BLaER1 (cell line): ENCODE measurements around the gene LRRC56.

Source experiments
- H3K27ac ChIP-seq: shearing (Covaris generic); formaldehyde crosslinking; 2 replicates; pipeline ENCODE4 v1.8.1; 2022
- H3K27me3 ChIP-seq: shearing (Covaris generic); formaldehyde crosslinking; 2 replicates; pipeline ENCODE4 v1.8.1; 2022
- H3K36me3 ChIP-seq: shearing (Covaris generic); formaldehyde crosslinking; 2 replicates; pipeline ENCODE4 v1.8.1; 2022
- H3K4me1 ChIP-seq: shearing (Covaris generic); formaldehyde crosslinking; 2 replicates; pipeline ENCODE4 v1.8.1; 2022
- H3K4me2 ChIP-seq: shearing (Covaris generic); formaldehyde crosslinking; 2 replicates; pipeline ENCODE4 v1.8.1; 2022
- H3K4me3 ChIP-seq: shearing (Covaris generic); formaldehyde crosslinking; 2 replicates; pipeline ENCODE4 v1.8.1; 2022
- H3K9ac ChIP-seq: shearing (Covaris generic); formaldehyde crosslinking; 2 replicates; pipeline ENCODE4 v1.8.1; 2022
- H3K9me3 ChIP-seq: shearing (Covaris generic); formaldehyde crosslinking; 2 replicates; pipeline ENCODE4 v1.8.1; 2022
- H4K20me1 ChIP-seq: shearing (Covaris generic); formaldehyde crosslinking; 2 replicates; pipeline ENCODE4 v1.8.1; 2022
- Cebpa-rat ChIP-seq: shearing (Covaris generic); IDR thresholded peaks from 2 replicates; pipeline ENCODE4 v1.8.1; 2022

LRRC56 gene

DNA sequence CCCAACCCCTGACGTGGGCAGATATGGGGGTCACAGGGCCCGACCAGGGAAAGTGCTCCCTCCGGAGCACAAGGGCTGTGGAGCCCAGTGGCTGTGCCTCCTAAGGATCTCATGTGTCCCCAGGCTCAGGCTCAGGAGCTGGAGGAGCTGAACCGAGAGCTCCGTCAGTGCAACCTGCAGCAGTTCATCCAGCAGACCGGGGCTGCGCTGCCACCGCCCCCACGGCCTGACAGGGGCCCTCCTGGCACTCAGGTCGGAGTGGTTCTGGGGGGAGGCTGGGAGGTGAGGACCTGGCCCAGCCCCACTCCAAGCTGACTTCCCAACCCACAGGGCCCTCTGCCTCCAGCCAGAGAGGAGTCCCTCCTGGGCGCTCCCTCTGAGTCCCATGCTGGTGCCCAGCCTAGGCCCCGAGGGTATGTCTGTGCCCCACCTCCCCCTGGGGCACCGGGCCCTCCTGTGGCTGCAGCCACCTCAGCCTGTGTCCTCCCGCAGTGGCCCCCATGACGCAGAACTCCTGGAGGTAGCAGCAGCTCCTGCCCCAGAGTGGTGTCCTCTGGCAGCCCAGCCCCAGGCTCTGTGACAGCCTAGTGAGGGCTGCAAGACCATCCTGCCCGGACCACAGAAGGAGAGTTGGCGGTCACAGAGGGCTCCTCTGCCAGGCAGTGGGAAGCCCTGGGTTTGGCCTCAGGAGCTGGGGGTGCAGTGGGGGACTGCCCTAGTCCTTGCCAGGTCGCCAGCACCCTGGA, 25.9 kb downstream of the LRRC56 start:
- Histone ChIP-seq H3K36me3 (peaks cover 36% of the 10 kb centered on the region), H3K4me2 (no peak overlapping the region; the same call in 1 of the 2 replicates), H3K9ac (no peak overlapping the region), H4K20me1 (peaks cover 66% of the 10 kb centered on the region), H3K9me3 (no peaks in the 10 kb centered on the region), H3K27me3 (peaks cover 13% of the 10 kb centered on the region), H3K27ac (no peak overlapping the region), H3K4me3 (no peak overlapping the region), H3K4me1 (peaks cover 70% of the 10 kb centered on the region)
- no peak for TF ChIP-seq Cebpa-rat

DNA sequence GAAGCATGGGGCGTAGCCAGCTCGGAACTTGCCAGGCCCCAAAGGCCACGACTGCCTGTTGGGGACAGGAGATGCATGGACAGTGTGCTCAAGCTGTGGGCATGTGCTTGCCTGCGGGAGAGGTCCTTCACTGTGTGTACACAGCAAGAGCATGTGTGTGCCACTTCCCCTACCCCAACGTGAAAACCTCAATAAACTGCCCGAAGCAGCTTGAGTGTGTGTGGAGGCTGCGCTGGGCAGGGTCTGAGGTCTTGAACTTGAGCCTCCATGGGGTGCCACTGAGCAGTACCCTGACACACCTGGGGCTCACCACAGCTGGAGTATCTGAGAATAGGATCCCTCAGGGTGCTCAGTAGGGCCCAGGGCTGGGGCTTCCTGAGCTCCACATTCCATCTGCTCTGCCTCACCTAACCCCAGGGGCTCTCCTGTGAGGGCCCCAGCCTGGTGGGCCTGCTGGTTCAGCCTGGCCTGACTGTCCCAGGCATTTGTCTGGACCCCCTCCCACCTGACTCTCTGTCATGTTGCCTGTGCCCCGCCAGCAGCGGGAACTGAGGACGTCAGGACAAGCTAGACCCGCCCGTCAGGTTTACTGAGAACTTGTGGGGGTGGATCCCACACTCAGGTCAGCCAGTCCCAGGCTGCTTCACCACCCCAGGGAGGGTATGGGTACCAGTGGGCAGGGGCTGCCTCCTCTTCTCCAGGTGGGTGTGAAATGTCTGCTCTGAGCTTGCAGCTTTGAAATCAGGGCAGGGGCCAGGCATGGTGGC, 26.7 kb downstream of the LRRC56 start:
- peak overlapping the region; percentile 7; the same call in 1 of the 2 replicates for H3K4me2 ChIP-seq
- H3K9me3 ChIP-seq: no peaks in the 10 kb centered on the region
- H3K27me3 ChIP-seq: peaks cover 5% of the 10 kb centered on the region
- H3K36me3 ChIP-seq: peaks cover 36% of the 10 kb centered on the region
- peaks cover 73% of the 10 kb centered on the region for H3K4me1 ChIP-seq
- H3K9ac ChIP-seq: no peak overlapping the region
- H4K20me1 ChIP-seq: peaks cover 66% of the 10 kb centered on the region
- no peak overlapping the region for H3K4me3 ChIP-seq
- no peak for TF ChIP-seq Cebpa-rat
- no peak overlapping the region for H3K27ac ChIP-seq

DNA sequence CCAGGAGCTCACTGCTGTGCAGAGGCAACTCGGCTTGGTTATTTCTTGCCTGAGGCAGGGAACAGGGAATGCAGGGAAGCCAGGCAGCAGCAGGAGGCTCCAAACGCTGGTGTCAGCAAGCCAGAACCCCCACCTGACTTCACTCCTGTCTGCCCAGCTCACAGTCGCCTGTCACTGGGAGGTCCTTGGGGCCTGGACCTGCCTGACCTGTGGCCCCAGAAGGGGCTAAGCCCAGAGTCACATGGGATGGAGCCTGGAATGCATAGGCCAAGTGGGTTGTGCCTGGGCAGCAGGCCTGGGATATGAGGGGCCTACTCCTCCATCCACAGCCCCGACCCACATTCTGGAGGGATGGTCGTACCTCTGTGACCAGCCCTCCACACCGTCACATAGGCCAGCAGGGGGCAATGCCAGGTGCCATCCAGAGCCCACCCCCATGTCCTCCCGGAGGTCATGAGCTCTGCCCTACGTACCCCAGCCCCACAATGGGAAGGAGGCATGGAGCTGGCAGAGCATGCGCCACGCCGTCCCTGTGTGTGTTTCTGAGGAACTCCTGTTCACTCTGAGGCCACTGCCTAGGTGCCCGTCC, 28.7 kb downstream of the LRRC56 start:
- Histone ChIP-seq H3K27ac (peak overlapping the region; percentile 23; the same call in 1 of the 2 replicates), H4K20me1 (peaks cover 65% of the 10 kb centered on the region), H3K36me3 (peaks cover 36% of the 10 kb centered on the region), H3K9ac (peak overlapping the region; percentile 30; the same call in 1 of the 2 replicates), H3K9me3 (no peaks in the 10 kb centered on the region), H3K4me3 (no peak overlapping the region; the same call in 1 of the 2 replicates), H3K4me1 (peaks cover 78% of the 10 kb centered on the region), H3K27me3 (no peaks in the 10 kb centered on the region), H3K4me2 (peak overlapping the region; percentile 80)
- TF ChIP-seq Cebpa-rat: no peak

DNA sequence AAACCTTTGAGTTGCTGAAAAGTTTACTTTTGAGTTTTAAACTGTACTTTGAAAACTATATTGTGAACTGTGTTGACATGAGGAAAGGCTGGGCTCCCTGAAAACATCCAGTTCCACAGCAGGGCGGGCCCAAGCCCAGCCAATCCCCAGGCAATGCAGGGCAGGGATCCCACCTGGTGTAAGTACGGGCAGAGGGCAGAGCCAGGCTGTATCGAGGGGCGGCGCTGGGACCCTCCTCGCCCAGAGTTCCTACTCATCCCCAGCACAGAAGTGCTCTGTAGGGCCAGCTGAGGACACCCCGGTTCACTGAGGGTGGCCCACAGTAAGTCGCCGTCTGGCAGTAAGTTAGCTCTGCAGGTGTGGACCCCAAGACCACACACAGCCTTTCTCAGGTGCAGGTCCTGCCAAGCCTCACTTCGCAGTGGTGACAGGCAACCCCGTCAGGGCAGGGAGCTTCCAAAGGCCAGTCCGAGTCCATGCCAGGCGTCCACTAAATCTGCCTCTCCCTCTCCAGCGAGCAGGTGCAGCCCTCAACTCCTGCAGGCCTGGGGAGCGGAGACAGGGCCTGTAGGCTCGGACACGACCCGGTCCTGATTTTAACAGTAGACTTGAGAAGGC, 29.8 kb downstream of the LRRC56 start:
- no peaks in the 10 kb centered on the region for H3K9me3 ChIP-seq
- peaks cover 54% of the 10 kb centered on the region for H4K20me1 ChIP-seq
- H3K27ac ChIP-seq: no peak overlapping the region
- peaks cover 35% of the 10 kb centered on the region for H3K36me3 ChIP-seq
- H3K4me2 ChIP-seq: peak overlapping the region; percentile 80
- peak overlapping the region; percentile 92 for H3K4me3 ChIP-seq
- H3K9ac ChIP-seq: peak overlapping the region; percentile 70
- H3K27me3 ChIP-seq: no peaks in the 10 kb centered on the region
- H3K4me1 ChIP-seq: peaks cover 72% of the 10 kb centered on the region
- no peak for TF ChIP-seq Cebpa-rat

DNA sequence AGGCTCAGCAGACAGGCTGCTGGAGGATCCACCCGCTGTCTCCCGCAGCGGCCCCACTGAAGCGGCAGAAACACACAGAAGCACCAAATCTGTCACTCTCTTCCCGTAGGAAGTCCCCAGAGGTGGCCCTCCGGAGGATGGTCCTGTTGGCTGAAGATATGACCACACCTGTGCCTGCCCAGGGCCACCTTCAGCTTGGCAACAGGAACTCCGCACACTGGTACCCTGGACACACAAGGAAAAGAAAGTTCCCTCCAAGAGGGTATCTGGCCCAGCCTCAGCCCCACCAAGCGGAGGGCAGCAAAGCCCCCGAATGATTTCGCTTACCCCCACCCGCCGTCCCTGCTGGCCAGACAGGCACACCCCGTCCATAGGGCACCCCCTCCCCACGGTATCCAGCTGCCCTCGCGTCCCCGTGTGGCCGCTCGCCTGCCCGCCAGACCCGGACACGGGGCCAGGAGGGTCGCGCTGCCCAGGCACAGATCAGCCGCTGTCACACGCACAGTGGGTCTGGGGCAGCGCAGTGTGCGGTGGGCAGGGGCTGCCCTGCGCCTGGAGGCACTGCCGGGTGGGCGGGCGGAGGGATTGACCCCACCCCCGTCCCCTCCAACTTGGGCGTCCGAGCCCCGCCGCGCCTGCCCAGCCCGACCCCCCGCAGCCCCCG, 30.4 kb downstream of the LRRC56 start:
- peak overlapping the region; percentile 80 for H3K4me2 ChIP-seq
- H3K9ac ChIP-seq: peak overlapping the region; percentile 70
- H3K9me3 ChIP-seq: no peaks in the 10 kb centered on the region
- H3K27me3 ChIP-seq: no peaks in the 10 kb centered on the region
- H3K36me3 ChIP-seq: peaks cover 28% of the 10 kb centered on the region
- peaks cover 68% of the 10 kb centered on the region for H3K4me1 ChIP-seq
- H4K20me1 ChIP-seq: peaks cover 47% of the 10 kb centered on the region
- peak overlapping the region; percentile 92 for H3K4me3 ChIP-seq
- no peak for TF ChIP-seq Cebpa-rat
- H3K27ac ChIP-seq: peak overlapping the region; percentile 35; the same call in 1 of the 2 replicates

DNA sequence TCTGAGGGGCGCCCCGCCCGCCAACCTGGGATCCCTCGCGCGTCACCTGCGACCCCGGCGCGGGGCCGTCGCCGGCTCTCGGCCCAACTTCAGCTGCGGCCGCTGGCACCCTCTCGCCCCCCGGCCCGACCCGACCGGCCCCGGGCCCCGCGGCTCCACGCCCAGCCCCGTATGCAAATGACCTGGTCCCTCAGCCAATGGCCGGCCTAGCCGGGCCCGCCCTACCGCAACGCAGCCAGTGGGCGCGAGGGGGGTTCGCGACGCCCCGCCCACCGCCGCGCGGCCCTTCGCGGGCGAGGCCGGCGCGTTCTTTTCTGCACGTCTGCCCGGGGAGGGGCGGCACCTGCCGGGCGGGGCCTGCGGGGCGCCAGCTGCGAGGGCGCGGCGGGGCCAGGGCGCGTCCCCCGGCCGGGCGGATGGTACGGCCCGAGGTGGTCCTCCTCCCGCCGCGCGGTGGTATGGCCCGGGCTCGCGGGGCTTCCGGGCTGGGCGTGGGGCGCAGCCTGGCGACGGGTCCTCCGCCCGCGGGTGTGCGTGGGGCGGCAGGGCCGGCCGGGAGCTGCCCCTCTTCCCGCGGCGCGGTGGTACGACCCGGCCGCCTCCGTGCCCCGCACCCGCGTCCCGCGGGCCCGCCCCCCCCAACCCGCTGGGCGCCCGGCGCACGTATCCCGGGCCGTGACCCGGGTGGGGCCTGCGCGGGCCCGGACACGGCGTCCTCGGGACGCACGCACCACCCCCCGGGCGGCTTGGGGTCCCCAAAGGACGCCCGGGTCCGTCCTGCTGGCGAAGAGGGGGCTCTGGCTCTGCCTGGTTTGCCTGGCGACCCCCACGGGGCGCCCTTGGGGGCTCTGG, 31.2 kb downstream of the LRRC56 start:
- Histone ChIP-seq H3K27ac (peak overlapping the region; percentile 94), H3K27me3 (no peaks in the 10 kb centered on the region), H3K36me3 (peaks cover 21% of the 10 kb centered on the region), H3K9ac (peak overlapping the region; percentile 95), H3K9me3 (no peaks in the 10 kb centered on the region), H3K4me2 (peak overlapping the region; percentile 100), H3K4me3 (peak overlapping the region; percentile 92), H4K20me1 (peaks cover 39% of the 10 kb centered on the region), H3K4me1 (peaks cover 63% of the 10 kb centered on the region)
- no peak for TF ChIP-seq Cebpa-rat

DNA sequence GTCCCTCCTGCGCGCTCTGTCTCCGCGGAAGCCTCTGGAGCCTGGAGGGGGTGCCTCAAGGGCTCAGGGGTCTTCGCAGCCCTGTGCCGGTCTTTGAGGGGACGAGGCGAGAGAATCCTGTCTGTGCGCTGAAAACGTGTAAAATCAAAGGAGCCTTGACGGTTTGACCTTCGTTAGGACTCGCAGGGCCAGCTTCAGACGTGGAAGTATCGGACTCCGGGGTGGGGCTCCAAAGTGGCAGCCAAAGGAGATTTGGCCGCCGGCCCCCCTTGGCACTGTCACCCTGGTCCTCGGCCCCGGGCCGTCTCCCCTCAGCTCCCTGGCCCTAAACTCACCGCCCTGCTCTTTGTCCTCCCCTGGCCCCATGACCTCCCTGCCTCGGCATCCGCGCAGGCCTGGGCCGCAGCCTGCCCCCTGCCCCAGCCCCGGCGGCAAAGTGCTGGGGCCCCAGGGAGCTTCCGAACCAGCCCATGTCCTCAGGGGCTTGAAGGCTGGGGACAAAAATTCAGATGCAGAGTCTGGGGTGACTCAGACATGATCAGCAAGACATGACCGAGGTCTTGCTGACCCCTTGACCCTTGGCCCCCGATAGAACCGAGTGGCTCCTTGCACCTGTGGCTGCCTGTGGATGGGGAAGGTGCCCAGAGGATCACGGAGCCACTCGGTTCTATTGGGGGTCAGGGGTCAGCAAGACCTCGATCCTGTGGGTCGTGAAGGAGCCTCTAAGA, 32.0 kb downstream of the LRRC56 start:
- Histone ChIP-seq H3K9ac (peak overlapping the region; percentile 95), H4K20me1 (peaks cover 32% of the 10 kb centered on the region), H3K4me3 (peak overlapping the region; percentile 92), H3K9me3 (no peaks in the 10 kb centered on the region), H3K4me1 (peaks cover 62% of the 10 kb centered on the region), H3K27ac (peak overlapping the region; percentile 94), H3K27me3 (peaks cover 3% of the 10 kb centered on the region), H3K36me3 (peaks cover 13% of the 10 kb centered on the region; the same call in 1 of the 2 replicates), H3K4me2 (peak overlapping the region; percentile 100)
- TF ChIP-seq Cebpa-rat: no peak

DNA sequence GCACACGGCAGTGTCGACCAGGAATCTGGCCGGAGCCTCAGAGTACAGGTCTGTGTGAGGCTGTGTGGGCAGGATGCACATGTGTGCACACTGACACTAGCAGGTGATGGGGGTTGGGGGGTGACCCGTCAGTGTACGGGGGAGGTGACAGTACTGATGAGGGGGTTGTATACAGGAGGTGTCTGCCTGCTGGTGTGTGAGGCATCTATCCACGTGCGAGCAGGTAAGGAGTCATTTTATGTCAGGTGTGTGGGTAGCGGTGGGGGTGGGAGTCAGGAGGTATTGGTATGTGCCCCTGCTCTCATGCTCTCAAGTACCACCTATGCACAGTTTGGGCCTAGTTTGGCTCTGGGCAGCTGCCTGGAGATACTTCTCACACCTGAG, 34.5 kb downstream of the LRRC56 start:
- Histone ChIP-seq H3K27me3 (peaks cover 16% of the 10 kb centered on the region), H3K4me2 (no peak overlapping the region)
- TF ChIP-seq Cebpa-rat: no peak

More for the DNA sequence above, 34.5 kb downstream of the LRRC56 start:
- H3K36me3 ChIP-seq: no peaks in the 10 kb centered on the region
- no peaks in the 10 kb centered on the region for H3K9me3 ChIP-seq
- no peak overlapping the region for H3K4me3 ChIP-seq
- peaks cover 54% of the 10 kb centered on the region for H3K4me1 ChIP-seq
- no peak overlapping the region for H3K27ac ChIP-seq
- peaks cover 23% of the 10 kb centered on the region for H4K20me1 ChIP-seq
- H3K9ac ChIP-seq: no peak overlapping the region
